Uterine smooth muscle cell (primary cell): ENCODE results near the gene TAS2R43. TPM values are rescaled to one million over a fixed set of nuclear protein-coding genes. Genes with fewer than 3 reads are reported as not detected.

Experiments
- total RNA-seq: library from RNA; depleted of rRNA; stranded (reverse); fragments of >200 nt; gene quantifications from 2 replicates; pipeline ENCODE4 v1.2.3, GENCODE V29; 2014

The TAS2R43 gene
- 3.5 and 5.3 TPM in 2 replicates for total RNA-seq

GRCh38 chr12:11092128-11092527 lies at the start of gene TAS2R43:
TAS2R43 (minus strand) TSS chr12:11092313; CDS start chr12:11092229, 84 bp downstream.

DNA sequence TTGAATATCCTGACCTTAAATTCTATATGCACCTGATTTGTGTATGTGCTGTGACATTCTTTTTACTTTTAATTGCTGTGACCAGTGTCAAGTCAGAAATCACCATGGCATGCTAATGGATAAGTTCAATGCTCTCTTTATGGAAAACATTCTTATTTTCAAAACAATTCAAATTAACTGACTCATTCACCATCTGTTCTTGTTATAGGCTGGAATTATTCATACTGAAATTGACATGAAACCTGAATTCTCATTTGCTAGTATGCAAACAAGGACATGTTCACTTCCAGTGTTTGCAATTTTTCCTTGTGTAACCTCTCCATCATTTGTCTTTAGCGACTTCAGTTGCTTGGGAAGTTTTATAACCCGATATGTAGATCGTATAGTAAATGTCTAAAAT lies 42.2 kb upstream of the TAS2R43 start, which contains the start of gene TAS2R30:
Gene TAS2R30 (minus strand): TSS at position 340 of the 400 bp plus-strand sequence. CDS start 400 bp downstream, outside the sequence.

GRCh38 chr12:11062194-11062593 lies 29.9 kb downstream of the TAS2R43 start, which contains the start of gene TAS2R46:
TAS2R46 (minus strand) TSS chr12:11062294; CDS start chr12:11062294, 0 bp downstream.

Other genes with a start within 250 kb of the TAS2R43 start
- 1.1 and 1.4 TPM in 2 replicates for gene PRR4, start 242.8 kb downstream of the TAS2R43 start, total RNA-seq
- 21.8 and 27.1 TPM in 2 replicates for gene PRH1, start 208.1 kb downstream of the TAS2R43 start, total RNA-seq
- gene TAS2R13, start 182.8 kb downstream of the TAS2R43 start, total RNA-seq = 1.5 and 2.3 TPM in 2 replicates
- 0.22 and 0.50 TPM in 2 replicates for gene PRH2, start 163.1 kb downstream of the TAS2R43 start, total RNA-seq
- gene TAS2R14, start 153.1 kb downstream of the TAS2R43 start, total RNA-seq = 2.9 and 3.6 TPM in 2 replicates
- 3.5 and 4.2 TPM in 2 replicates for gene TAS2R50, start 105.4 kb downstream of the TAS2R43 start, total RNA-seq
- gene TAS2R20, start 94.0 kb downstream of the TAS2R43 start, total RNA-seq = 3.9 and 5.8 TPM in 2 replicates
- 7.9 and 10.8 TPM in 2 replicates for gene TAS2R19, start 69.7 kb downstream of the TAS2R43 start, total RNA-seq
- gene TAS2R31, start 60.9 kb downstream of the TAS2R43 start, total RNA-seq = 5.7 and 8.2 TPM in 2 replicates
- gene TAS2R46, start 30.0 kb downstream of the TAS2R43 start, total RNA-seq = 2.6 and 4.8 TPM in 2 replicates
- gene TAS2R30, start 42.3 kb upstream of the TAS2R43 start, total RNA-seq = 6.5 and 9.1 TPM in 2 replicates
- 5.7 and 6.3 TPM in 2 replicates for gene SMIM10L1, start 78.9 kb upstream of the TAS2R43 start, total RNA-seq
- not detected in 2 replicates for gene TAS2R42, start 94.6 kb upstream of the TAS2R43 start, total RNA-seq
- gene PRB3, start 177.4 kb upstream of the TAS2R43 start, total RNA-seq = not detected in 2 replicates
- gene PRB4, start 218.1 kb upstream of the TAS2R43 start, total RNA-seq = not detected in 2 replicates